ENCODE measurements around the gene TAP2.

DNA sequence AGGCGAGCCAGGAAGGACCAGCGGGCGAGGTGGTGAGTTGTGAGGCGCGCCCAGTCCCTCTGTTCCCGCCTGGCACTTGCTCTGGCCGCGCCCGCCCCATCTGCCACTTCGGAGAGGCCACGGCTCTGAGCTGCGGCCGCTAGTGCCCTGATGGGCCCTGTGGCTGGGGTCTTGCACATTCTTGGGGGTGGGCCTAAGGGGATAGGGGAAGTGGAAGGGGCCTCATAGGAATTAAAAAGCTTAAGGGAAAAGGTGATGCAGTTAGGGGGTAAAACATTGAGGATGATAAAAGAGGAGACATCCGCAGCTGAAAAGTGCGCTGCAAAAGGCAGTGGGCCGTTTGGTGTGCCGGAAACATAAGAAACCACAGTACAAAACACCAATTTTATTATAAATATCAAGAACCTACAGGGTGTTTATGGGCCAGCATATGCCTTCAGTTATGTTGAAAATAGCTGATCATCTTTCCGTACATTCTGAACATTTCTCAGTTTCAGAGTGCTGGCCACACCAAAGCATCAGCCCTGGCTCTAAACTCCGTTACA lies 6.4 kb upstream of the TAP2 start:
- no peak for TF ChIP-seq POLR2AphosphoS5 (IDR thresholded peaks at IDR 0.05; ENCODE audit: low read depth, low read length)
- TF ChIP-seq SIN3A (IDR thresholded peaks at IDR 0.05; ENCODE audit: borderline replicate concordance, insufficient read depth, low read length) = no peak
- TF ChIP-seq, protein P1, sequence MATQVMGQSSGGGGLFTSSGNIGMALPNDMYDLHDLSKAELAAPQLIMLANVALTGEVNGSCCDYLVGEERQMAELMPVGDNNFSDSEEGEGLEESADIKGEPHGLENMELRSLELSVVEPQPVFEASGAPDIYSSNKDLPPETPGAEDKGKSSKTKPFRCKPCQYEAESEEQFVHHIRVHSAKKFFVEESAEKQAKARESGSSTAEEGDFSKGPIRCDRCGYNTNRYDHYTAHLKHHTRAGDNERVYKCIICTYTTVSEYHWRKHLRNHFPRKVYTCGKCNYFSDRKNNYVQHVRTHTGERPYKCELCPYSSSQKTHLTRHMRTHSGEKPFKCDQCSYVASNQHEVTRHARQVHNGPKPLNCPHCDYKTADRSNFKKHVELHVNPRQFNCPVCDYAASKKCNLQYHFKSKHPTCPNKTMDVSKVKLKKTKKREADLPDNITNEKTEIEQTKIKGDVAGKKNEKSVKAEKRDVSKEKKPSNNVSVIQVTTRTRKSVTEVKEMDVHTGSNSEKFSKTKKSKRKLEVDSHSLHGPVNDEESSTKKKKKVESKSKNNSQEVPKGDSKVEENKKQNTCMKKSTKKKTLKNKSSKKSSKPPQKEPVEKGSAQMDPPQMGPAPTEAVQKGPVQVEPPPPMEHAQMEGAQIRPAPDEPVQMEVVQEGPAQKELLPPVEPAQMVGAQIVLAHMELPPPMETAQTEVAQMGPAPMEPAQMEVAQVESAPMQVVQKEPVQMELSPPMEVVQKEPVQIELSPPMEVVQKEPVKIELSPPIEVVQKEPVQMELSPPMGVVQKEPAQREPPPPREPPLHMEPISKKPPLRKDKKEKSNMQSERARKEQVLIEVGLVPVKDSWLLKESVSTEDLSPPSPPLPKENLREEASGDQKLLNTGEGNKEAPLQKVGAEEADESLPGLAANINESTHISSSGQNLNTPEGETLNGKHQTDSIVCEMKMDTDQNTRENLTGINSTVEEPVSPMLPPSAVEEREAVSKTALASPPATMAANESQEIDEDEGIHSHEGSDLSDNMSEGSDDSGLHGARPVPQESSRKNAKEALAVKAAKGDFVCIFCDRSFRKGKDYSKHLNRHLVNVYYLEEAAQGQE (IDR thresholded peaks at IDR 0.05; ENCODE audit: insufficient read depth in 1 of 2, low read depth in 2 of 2, low read length in 2 of 2) = no peak
- TF ChIP-seq TAF1 (IDR thresholded peaks at IDR 0.05; ENCODE audit: borderline replicate concordance, insufficient read depth, low read length) = no peak
- TF ChIP-seq FOXP2 (optimal IDR thresholded peaks at IDR 0.05; ENCODE audit: borderline replicate concordance, extremely low read depth, extremely low read length, insufficient read depth) = no peak

All from PFSK-1 (cell line).